Fibroblast of skin of scalp (primary cell): ENCODE measurements around the gene PHOSPHO1. TPM values are rescaled to one million over a fixed set of nuclear protein-coding genes. Genes with fewer than 3 reads are reported as not detected.
A peak's percentile ranks its signal among the peaks of the same experiment; 100 is the strongest.
"Not testable (repeated sequence)": the region's sequence is repeated elsewhere in the genome, so short reads cannot be mapped to it uniquely, and the experiment has no call there.

Experiments used
- DNase-seq: peaks from one replicate; pipeline ENCODE4 v3.0.0-alpha.2; 2013
- polyA plus RNA-seq, 2 experiments: library from polyadenylated mRNA; unstranded; fragments of 120-200 nt; gene quantifications; one replicate each; pipeline ENCODE4 v1.2.1, GENCODE V29; 2013; ENCODE audit not compliant: insufficient read length in 2 of 2

PHOSPHO1 gene
- 0.25 TPM for polyA plus RNA-seq (2013, experiment 1 of 2; ENCODE audit: insufficient read length)
- polyA plus RNA-seq (2013, experiment 2 of 2; ENCODE audit: insufficient read length) = 1.7 TPM

GRCh38 chr17:49230636-49231562, at the start of gene PHOSPHO1:
Gene PHOSPHO1, minus strand, starts transcription at chr17:49230787. Its CDS starts 4,096 bp downstream, at chr17:49226691.
- peak; percentile 82 for DNase-seq

GRCh38 chr17:49280061-49280460, 49.5 kb upstream of the PHOSPHO1 start:
- no peak for DNase-seq

GRCh38 chr17:49279263-49280015, 48.9 kb upstream of the PHOSPHO1 start:
- DNase-seq = not testable (repeated sequence)

GRCh38 chr17:49278076-49278475, 47.5 kb upstream of the PHOSPHO1 start:
- no peak for DNase-seq

- DNase-seq = no peak
These were observed 47.1 kb upstream of the PHOSPHO1 start for GRCh38 chr17:49277638-49278037.

- not testable (repeated sequence) for DNase-seq
These were observed 45.4 kb upstream of the PHOSPHO1 start for GRCh38 chr17:49275981-49276380.

GRCh38 chr17:49269356-49269755, 38.8 kb upstream of the PHOSPHO1 start:
- DNase-seq = no peak

- no peak for DNase-seq
These were observed 37.3 kb upstream of the PHOSPHO1 start for GRCh38 chr17:49267912-49268311.

- no peak for DNase-seq
These were observed 35.6 kb upstream of the PHOSPHO1 start for GRCh38 chr17:49266233-49266632.

- DNase-seq = not testable (repeated sequence)
These were observed 31.0 kb upstream of the PHOSPHO1 start for GRCh38 chr17:49261540-49261939.

GRCh38 chr17:49260817-49261291, 30.3 kb upstream of the PHOSPHO1 start:
- no peak for DNase-seq

- DNase-seq = peak; percentile 86
These were observed 29.6 kb upstream of the PHOSPHO1 start for GRCh38 chr17:49260011-49260816.

GRCh38 chr17:49259663-49260010, 29.1 kb upstream of the PHOSPHO1 start:
- DNase-seq = no peak

GRCh38 chr17:49258394-49258793, 27.8 kb upstream of the PHOSPHO1 start:
- no peak for DNase-seq

GRCh38 chr17:49255125-49255524, 24.5 kb upstream of the PHOSPHO1 start:
- no peak for DNase-seq

- no peak for DNase-seq
These were observed 23.5 kb upstream of the PHOSPHO1 start for GRCh38 chr17:49254066-49254465.

GRCh38 chr17:49252148-49252695, 21.6 kb upstream of the PHOSPHO1 start:
- no peak for DNase-seq

- DNase-seq = no peak
These were observed 19.4 kb upstream of the PHOSPHO1 start for GRCh38 chr17:49249890-49250522.

- peak; percentile 23 for DNase-seq
These were observed 18.8 kb upstream of the PHOSPHO1 start for GRCh38 chr17:49249292-49249794.

- no peak for DNase-seq
These were observed 17.4 kb upstream of the PHOSPHO1 start for GRCh38 chr17:49247944-49248343.

- no peak for DNase-seq
These were observed 14.3 kb upstream of the PHOSPHO1 start for GRCh38 chr17:49244839-49245238.
